H9 (cell line): ENCODE data around the gene MYO1F. TPM values are rescaled to one million over a fixed set of nuclear protein-coding genes. Genes with fewer than 3 reads are reported as not detected.

Experiments used
- DNase-seq: peaks from one replicate; pipeline ENCODE4 v3.0.0-alpha.2; 2017
- H2AFZ ChIP-seq: one replicate; pipeline ENCODE4 v1.6.1; 2013; ENCODE audit warnings: mild to moderate bottlenecking, low read length, control low read depth, moderate library complexity
- H2AK5ac ChIP-seq: 2 replicates; pipeline ENCODE4 v1.6.1; 2013; ENCODE audit warnings: low read length, control low read depth, mixed read lengths; ENCODE audit not compliant: insufficient read length
- H2BK120ac ChIP-seq: one replicate; pipeline ENCODE4 v1.6.1; 2013; ENCODE audit warnings: low read depth, mild to moderate bottlenecking, low read length, control low read depth, inconsistent platforms; ENCODE audit not compliant: poor library complexity, severe bottlenecking
- H2BK12ac ChIP-seq: 2 replicates; pipeline ENCODE4 v1.6.1; 2013; ENCODE audit warnings: low read length, control low read depth, mixed read lengths, low read depth; ENCODE audit not compliant: insufficient read length
- H2BK15ac ChIP-seq: 2 replicates; pipeline ENCODE4 v1.6.1; 2013; ENCODE audit warnings: low read depth, low read length, control low read depth
- H2BK20ac ChIP-seq: one replicate; pipeline ENCODE4 v1.6.1; 2013; ENCODE audit warnings: low read depth, mild to moderate bottlenecking, low read length, control low read depth, inconsistent platforms; ENCODE audit not compliant: poor library complexity, severe bottlenecking
- H2BK5ac ChIP-seq: 2 replicates; pipeline ENCODE4 v1.6.1; 2013; ENCODE audit warnings: low read length, control low read depth, mixed read lengths; ENCODE audit not compliant: insufficient read length
- H3K14ac ChIP-seq: 2 replicates; pipeline ENCODE4 v1.6.1; 2013; ENCODE audit warnings: low read length, control low read depth; ENCODE audit not compliant: insufficient read depth
- H3K18ac ChIP-seq: 2 replicates; pipeline ENCODE4 v1.6.1; 2013; ENCODE audit warnings: low read depth, mild to moderate bottlenecking, mixed read lengths, low read length, control low read depth; ENCODE audit not compliant: insufficient read length
- H3K23ac ChIP-seq: 2 replicates; pipeline ENCODE4 v1.6.1; 2013; ENCODE audit warnings: low read length, control low read depth, mixed read lengths, low read depth; ENCODE audit not compliant: insufficient read length
- H3K23me2 ChIP-seq: 2 replicates; pipeline ENCODE4 v1.6.1; 2013; ENCODE audit warnings: low read depth, mild to moderate bottlenecking, mixed read lengths, low read length, control low read depth; ENCODE audit not compliant: insufficient read length, poor library complexity, severe bottlenecking
- H3K27ac ChIP-seq: 2 replicates; pipeline ENCODE4 v1.5.1; 2013; ENCODE audit warnings: low read length, control low read depth, mixed read lengths, low read depth; ENCODE audit not compliant: insufficient read length
- H3K27me3 ChIP-seq: 2 replicates; pipeline ENCODE4 v1.6.1; 2013; ENCODE audit warnings: low read length, control low read depth, inconsistent platforms; ENCODE audit not compliant: insufficient read depth
- H3K4ac ChIP-seq: 2 replicates; pipeline ENCODE4 v1.6.1; 2013; ENCODE audit warnings: low read depth, mild to moderate bottlenecking, control low read depth, inconsistent platforms, low read length, moderate library complexity
- H3K4me1 ChIP-seq: 2 replicates; pipeline ENCODE4 v1.6.1; 2013; ENCODE audit warnings: low read length, control low read depth, inconsistent platforms; ENCODE audit not compliant: insufficient read depth
- H3K4me2 ChIP-seq: 2 replicates; pipeline ENCODE4 v1.6.1; 2013; ENCODE audit warnings: low read length, control low read depth, mixed read lengths; ENCODE audit not compliant: insufficient read length, insufficient read depth
- H3K56ac ChIP-seq: 2 replicates; pipeline ENCODE4 v1.6.1; 2013; ENCODE audit warnings: low read depth, mild to moderate bottlenecking, mixed read lengths, low read length, control low read depth; ENCODE audit not compliant: insufficient read length
- H3K79me1 ChIP-seq: 2 replicates; pipeline ENCODE4 v1.6.1; 2013; ENCODE audit warnings: low read depth, mild to moderate bottlenecking, moderate library complexity, low read length, control low read depth, inconsistent platforms; ENCODE audit not compliant: insufficient read depth, poor library complexity, severe bottlenecking
- H3K79me2 ChIP-seq: 2 replicates; pipeline ENCODE4 v1.6.1; 2013; ENCODE audit warnings: low read length, control low read depth, inconsistent platforms; ENCODE audit not compliant: insufficient read depth
- H3K9ac ChIP-seq: 2 replicates; pipeline ENCODE4 v1.6.1; 2013; ENCODE audit warnings: low read length, control low read depth, mixed read lengths; ENCODE audit not compliant: insufficient read length; ENCODE audit errors: extremely low read depth
- H3K9me3 ChIP-seq: one replicate; pipeline ENCODE4 v1.6.1; 2013; ENCODE audit warnings: low read depth, low read length, inconsistent platforms; ENCODE audit not compliant: control insufficient read depth
- H3T11ph ChIP-seq: one replicate; pipeline ENCODE4 v1.6.1; 2013; ENCODE audit warnings: mild to moderate bottlenecking, low read length, control low read depth, inconsistent platforms
- H4K20me1 ChIP-seq: one replicate; pipeline ENCODE4 v1.6.1; 2013; ENCODE audit not compliant: control insufficient read depth, insufficient read length, insufficient read depth
- H4K5ac ChIP-seq: 2 replicates; pipeline ENCODE4 v1.6.1; 2013; ENCODE audit warnings: low read depth, mild to moderate bottlenecking, mixed read lengths, low read length, control low read depth; ENCODE audit not compliant: insufficient read length
- H4K8ac ChIP-seq: replicated peaks from 2 replicates; pipeline ENCODE4 v1.6.1; 2013; ENCODE audit warnings: low read length, control low read depth, mixed read lengths, low read depth; ENCODE audit not compliant: insufficient read length
- H4K91ac ChIP-seq: 2 replicates; pipeline ENCODE4 v1.6.1; 2013; ENCODE audit warnings: low read depth, mild to moderate bottlenecking, moderate library complexity, mixed read lengths, low read length, control low read depth; ENCODE audit not compliant: insufficient read length
- H3K27ac Mint-ChIP-seq, 3 experiments: 2 replicates in 2 of 3; 3 replicates in 1 of 3; pipeline ENCODE4 v1.8.0; 2020 to 2021; ENCODE audit warnings: mixed read lengths in 3 of 3, mild to moderate bottlenecking in 1 of 3, moderate library complexity in 1 of 3
- H3K27me3 Mint-ChIP-seq: 2 replicates; pipeline ENCODE4 v1.8.0; 2021; ENCODE audit warnings: low read depth, mild to moderate bottlenecking, moderate library complexity, mixed read lengths
- H3K36me3 Mint-ChIP-seq, 3 experiments: 2 replicates in 2 of 3; 3 replicates in 1 of 3; pipeline ENCODE4 v1.8.0; 2020 to 2021; ENCODE audit warnings: low read depth in 3 of 3, mixed read lengths in 3 of 3; ENCODE audit not compliant: insufficient read depth in 1 of 3
- H3K4me1 Mint-ChIP-seq, 2 experiments: 2 replicates each; pipeline ENCODE4 v1.8.0; 2020; ENCODE audit warnings: mixed read lengths in 2 of 2
- H3K4me3 Mint-ChIP-seq, 2 experiments: 2 replicates in 1 of 2; 3 replicates in 1 of 2; pipeline ENCODE4 v1.8.0; 2020 to 2021; ENCODE audit warnings: mild to moderate bottlenecking in 2 of 2, mixed read lengths in 2 of 2, moderate library complexity in 1 of 2
- H3K9me3 Mint-ChIP-seq, 2 experiments: 2 replicates in 1 of 2; 3 replicates in 1 of 2; pipeline ENCODE4 v1.8.0; 2020; ENCODE audit warnings: mild to moderate bottlenecking in 2 of 2, mixed read lengths in 2 of 2, moderate library complexity in 1 of 2
- WGBS: extraction: QIAGEN DNeasy Blood & Tissue Kit; methylation state at CpG from one replicate; pipeline ENCODE4 v1.1.7; 2013; ENCODE audit warnings: missing lambda C conversion rate, low lambda C conversion rate, mixed read lengths; ENCODE audit not compliant: insufficient read length; ENCODE audit errors: extremely low coverage; 5-methylcytosine and 5-hydroxymethylcytosine counted together
- total RNA-seq: library from RNA; stranded (reverse); gene quantifications from 2 replicates; pipeline ENCODE4 v1.2.1, GENCODE V29; 2021
- TF ChIP-seq, protein P1 (sequence below): fragments of 200-600 bp; sonication (generic); conservative IDR thresholded peaks from 3 replicates; pipeline ENCODE4 v1.8.0; 2021; ENCODE audit warnings: antibody characterized with exemption, mild to moderate bottlenecking

MYO1F gene
- total RNA-seq, 1 experiment from 2014 or later, result 1.0 TPM

DNA sequence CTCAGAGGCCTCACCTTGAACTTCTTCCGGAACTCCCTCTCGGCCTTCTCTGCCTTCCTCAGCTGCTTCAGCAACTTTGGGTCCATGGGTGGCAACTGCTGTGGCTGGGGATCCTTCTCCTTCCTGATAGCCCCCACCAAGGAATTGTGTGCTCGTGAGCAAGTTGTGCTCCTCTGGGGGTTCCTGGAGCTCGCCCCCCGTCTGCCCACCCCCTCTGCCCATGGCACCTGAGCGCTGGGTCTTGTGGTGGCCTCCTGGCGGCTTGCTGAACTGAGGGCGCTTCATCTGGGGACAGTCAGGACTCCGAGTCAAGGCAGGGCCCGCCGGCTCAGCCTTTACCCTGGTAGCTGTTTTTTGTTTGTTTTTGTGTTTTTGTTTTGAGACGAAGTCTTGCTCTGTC is 86.4 kb downstream of the MYO1F start:
- H3K18ac ChIP-seq, result no peak overlapping the region
- H3K4ac ChIP-seq, result no peak overlapping the region
- peak overlapping the region; percentile 52 to 94 (median 77); a peak in 5 of 7 replicates for H3K27ac Mint-ChIP-seq
- H3T11ph ChIP-seq, result no peak overlapping the region
- no peak overlapping the region for H4K91ac ChIP-seq
- no peaks in the 10 kb centered on the region for H3K79me1 ChIP-seq
- H3K4me1 ChIP-seq, result no peaks in the 10 kb centered on the region
- no peaks in the 10 kb centered on the region for H3K9me3 ChIP-seq
- no peak overlapping the region for H3K4me3 Mint-ChIP-seq
- no peaks in the 10 kb centered on the region for H3K9me3 Mint-ChIP-seq
- H4K20me1 ChIP-seq, result no peaks in the 10 kb centered on the region
- TF ChIP-seq, protein P1, sequence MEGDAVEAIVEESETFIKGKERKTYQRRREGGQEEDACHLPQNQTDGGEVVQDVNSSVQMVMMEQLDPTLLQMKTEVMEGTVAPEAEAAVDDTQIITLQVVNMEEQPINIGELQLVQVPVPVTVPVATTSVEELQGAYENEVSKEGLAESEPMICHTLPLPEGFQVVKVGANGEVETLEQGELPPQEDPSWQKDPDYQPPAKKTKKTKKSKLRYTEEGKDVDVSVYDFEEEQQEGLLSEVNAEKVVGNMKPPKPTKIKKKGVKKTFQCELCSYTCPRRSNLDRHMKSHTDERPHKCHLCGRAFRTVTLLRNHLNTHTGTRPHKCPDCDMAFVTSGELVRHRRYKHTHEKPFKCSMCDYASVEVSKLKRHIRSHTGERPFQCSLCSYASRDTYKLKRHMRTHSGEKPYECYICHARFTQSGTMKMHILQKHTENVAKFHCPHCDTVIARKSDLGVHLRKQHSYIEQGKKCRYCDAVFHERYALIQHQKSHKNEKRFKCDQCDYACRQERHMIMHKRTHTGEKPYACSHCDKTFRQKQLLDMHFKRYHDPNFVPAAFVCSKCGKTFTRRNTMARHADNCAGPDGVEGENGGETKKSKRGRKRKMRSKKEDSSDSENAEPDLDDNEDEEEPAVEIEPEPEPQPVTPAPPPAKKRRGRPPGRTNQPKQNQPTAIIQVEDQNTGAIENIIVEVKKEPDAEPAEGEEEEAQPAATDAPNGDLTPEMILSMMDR, result no peak
- no peak overlapping the region for H3K4me2 ChIP-seq
- no peaks in the 10 kb centered on the region for H3K79me2 ChIP-seq
- no peak overlapping the region for H3K56ac ChIP-seq
- H4K5ac ChIP-seq, result no peak overlapping the region
- H2BK5ac ChIP-seq, result no peak overlapping the region
- peaks cover 26 to 38% (median 36%) of the 10 kb centered on the region in 3 experiments for H3K36me3 Mint-ChIP-seq
- H3K14ac ChIP-seq, result no peak overlapping the region
- no peak overlapping the region for H3K23ac ChIP-seq
- no peaks in the 10 kb centered on the region for H3K23me2 ChIP-seq
- H2AK5ac ChIP-seq, result no peak overlapping the region
- no peaks in the 10 kb centered on the region for H3K27me3 ChIP-seq
- no peak overlapping the region for H2BK12ac ChIP-seq
- H2BK120ac ChIP-seq, result no peak overlapping the region
- WGBS, result no CpG with 5 or more reads among the region's 12 CpGs
- H3K4me1 Mint-ChIP-seq, result peaks cover 7 to 17% of the 10 kb centered on the region in 2 experiments
- H2AFZ ChIP-seq, result no peak overlapping the region
- DNase-seq, result no peak
- H4K8ac ChIP-seq, result no peak overlapping the region
- no peak overlapping the region for H3K9ac ChIP-seq
- no peak overlapping the region for H2BK15ac ChIP-seq
- H3K27ac ChIP-seq, result no peak overlapping the region
- H2BK20ac ChIP-seq, result no peak overlapping the region
- H3K27me3 Mint-ChIP-seq, result no peaks in the 10 kb centered on the region; the same call in 1 of the 2 replicates
